HepG2 (cell line): ENCODE measurements around the gene IFT172. TPM values are rescaled to one million over a fixed set of nuclear protein-coding genes. Genes with fewer than 3 reads are reported as not detected.

Experiments
- DPF2 ChIP-seq: sonication (generic); formaldehyde crosslinking; IDR thresholded peaks from 2 replicates; pipeline ENCODE4 v1.4.0; 2020; ENCODE audit warnings: mild to moderate bottlenecking, low read depth, missing genetic modification reagents, borderline replicate concordance
- NR2C2 ChIP-seq: sonication (generic); formaldehyde crosslinking; IDR thresholded peaks from 2 replicates; pipeline ENCODE4 v1.4.0; 2020; ENCODE audit warnings: missing genetic modification reagents, mild to moderate bottlenecking, moderate library complexity, borderline replicate concordance
- PCBP2 ChIP-seq: fragments of 200-400 bp; formaldehyde crosslinking; optimal IDR thresholded peaks from 2 replicates; pipeline ENCODE3; 2018; ENCODE audit warnings: low read length, low read depth; ENCODE audit not compliant: poor library complexity, severe bottlenecking
- PRPF4 ChIP-seq: fragments of 200-400 bp; formaldehyde crosslinking; IDR thresholded peaks from 2 replicates; pipeline ENCODE4 v1.6.1; 2016; ENCODE audit warnings: low read length, low read depth; ENCODE audit not compliant: poor library complexity, severe bottlenecking
- SMC3 ChIP-seq: IDR thresholded peaks from 2 replicates; pipeline ENCODE4 v1.6.1; 2011; ENCODE audit warnings: low read length, improper control_type of control experiment
- ZNF335 ChIP-seq: sonication (generic); formaldehyde crosslinking; IDR thresholded peaks from 2 replicates; pipeline ENCODE4 v1.4.0; 2020; ENCODE audit warnings: missing genetic modification reagents
- ZNF609 ChIP-seq: sonication (generic); formaldehyde crosslinking; IDR thresholded peaks from 2 replicates; pipeline ENCODE4 v1.4.0; 2020; ENCODE audit warnings: mild to moderate bottlenecking, missing genetic modification reagents, borderline replicate concordance
- ZNF619 ChIP-seq: sonication (generic); formaldehyde crosslinking; IDR thresholded peaks from 2 replicates; pipeline ENCODE4 v1.4.0; 2020; ENCODE audit warnings: mild to moderate bottlenecking, missing genetic modification reagents
- polyA plus RNA-seq, 8 experiments: library from polyadenylated mRNA; depleted of rRNA in 3 of 8; stranded (reverse) in 7 of 8; unstranded in 1 of 8; fragments of >200 nt; fragmentation: Illumina TruSeq in 4 of 8; extraction: Trizol in 4 of 8; gene quantifications; 2 replicates each; pipeline versions ENCODE4 v1.2.1 to v1.2.3, GENCODE V29; 2011 to 2016; ENCODE audit warnings: low read depth in 4 of 8, missing spikeins in 1 of 8, mixed read lengths in 1 of 8; ENCODE audit not compliant: insufficient read depth in 1 of 8
- total RNA-seq, 5 experiments: library from RNA; depleted of rRNA; stranded (reverse); fragments of >200 nt; fragmentation: Illumina TruSeq; extraction: Trizol; gene quantifications; 2 replicates each; pipeline ENCODE4 v1.2.3, GENCODE V29; 2016; ENCODE audit warnings: low read depth in 1 of 5
- TF ChIP-seq, protein P1 (sequence below): IDR thresholded peaks from 2 replicates; pipeline ENCODE4 v1.6.1; 2016; ENCODE audit warnings: low read depth, borderline replicate concordance
- TF ChIP-seq, protein P2 (sequence below): sonication (generic); formaldehyde crosslinking; IDR thresholded peaks from 2 replicates; pipeline ENCODE4 v1.8.0; 2022; ENCODE audit warnings: missing genetic modification reagents, mild to moderate bottlenecking, borderline replicate concordance
- TF ChIP-seq, protein P3 (sequence below): IDR thresholded peaks from 2 replicates; pipeline ENCODE4 v1.6.1; 2018; ENCODE audit warnings: missing genetic modification reagents
- TF ChIP-seq, protein P4 (sequence below): sonication (generic); formaldehyde crosslinking; IDR thresholded peaks from 2 replicates; pipeline ENCODE4 v1.4.0; 2020; ENCODE audit warnings: missing genetic modification reagents

Gene IFT172
- total and polyA plus RNA-seq, 2 of the 13 experiments (the other 11 are each of a cell fraction or from before 2014, with no cell fraction given): 21.6 to 35.7 TPM

DNA sequence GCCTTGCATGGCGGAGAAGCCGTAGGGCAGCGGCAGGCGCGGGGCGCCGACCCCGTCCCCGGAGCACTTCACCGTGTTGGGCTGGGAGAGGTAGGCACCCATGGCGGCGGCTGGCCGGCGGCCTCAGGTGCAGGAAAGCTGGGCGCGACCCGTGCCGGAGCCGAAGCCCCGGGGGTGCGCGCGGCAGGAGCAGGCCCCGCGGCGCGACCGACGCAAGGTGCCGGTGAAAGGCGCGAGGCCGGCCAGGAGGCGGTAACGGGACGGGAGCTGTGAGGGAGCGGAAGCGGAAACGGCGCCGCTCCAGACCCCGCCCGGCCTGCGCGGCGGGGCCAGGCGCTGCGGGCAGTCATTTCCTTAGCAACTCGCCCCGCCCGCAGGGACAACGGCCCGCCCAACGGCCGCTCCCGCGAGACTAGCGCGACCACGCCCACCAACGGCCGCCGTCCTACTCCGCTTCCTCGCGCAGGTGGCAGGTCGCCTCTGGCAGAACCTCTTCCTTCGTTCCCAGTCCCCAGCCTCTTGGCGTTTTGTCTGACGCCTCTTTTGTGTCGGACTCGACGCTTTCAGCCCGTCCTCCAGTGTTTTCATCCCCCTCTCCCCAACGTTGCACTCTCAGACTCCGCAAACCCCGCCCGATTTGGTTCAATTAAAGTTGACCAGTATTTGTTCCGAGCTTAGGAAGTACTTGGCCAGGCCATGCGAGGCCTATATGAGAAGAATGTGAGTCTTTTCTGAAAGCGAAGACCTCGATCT is 80.0 kb downstream of the IFT172 start, which contains the start of gene PPM1G (continued):
- TF ChIP-seq PCBP2 (no peak), ZNF335 (CRISPR knock-in tag) (peak; percentile 70; the same call in 1 of the 2 replicates), NR2C2 (CRISPR knock-in tag) (peak; percentile 83), DPF2 (CRISPR knock-in tag) (no peak), ZNF609 (CRISPR knock-in tag) (no peak; the same call in 1 of the 2 replicates), SMC3 (no peak), ZNF619 (CRISPR knock-in tag) (no peak), PRPF4 (no peak)
- TF ChIP-seq, protein P1, sequence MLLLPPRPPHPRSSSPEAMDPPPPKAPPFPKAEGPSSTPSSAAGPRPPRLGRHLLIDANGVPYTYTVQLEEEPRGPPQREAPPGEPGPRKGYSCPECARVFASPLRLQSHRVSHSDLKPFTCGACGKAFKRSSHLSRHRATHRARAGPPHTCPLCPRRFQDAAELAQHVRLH (CRISPR knock-in tag): peak; percentile 70
- TF ChIP-seq, protein P2, sequence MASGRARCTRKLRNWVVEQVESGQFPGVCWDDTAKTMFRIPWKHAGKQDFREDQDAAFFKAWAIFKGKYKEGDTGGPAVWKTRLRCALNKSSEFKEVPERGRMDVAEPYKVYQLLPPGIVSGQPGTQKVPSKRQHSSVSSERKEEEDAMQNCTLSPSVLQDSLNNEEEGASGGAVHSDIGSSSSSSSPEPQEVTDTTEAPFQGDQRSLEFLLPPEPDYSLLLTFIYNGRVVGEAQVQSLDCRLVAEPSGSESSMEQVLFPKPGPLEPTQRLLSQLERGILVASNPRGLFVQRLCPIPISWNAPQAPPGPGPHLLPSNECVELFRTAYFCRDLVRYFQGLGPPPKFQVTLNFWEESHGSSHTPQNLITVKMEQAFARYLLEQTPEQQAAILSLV: peak; percentile 97; the same call in 1 of the 2 replicates
- TF ChIP-seq, protein P3, sequence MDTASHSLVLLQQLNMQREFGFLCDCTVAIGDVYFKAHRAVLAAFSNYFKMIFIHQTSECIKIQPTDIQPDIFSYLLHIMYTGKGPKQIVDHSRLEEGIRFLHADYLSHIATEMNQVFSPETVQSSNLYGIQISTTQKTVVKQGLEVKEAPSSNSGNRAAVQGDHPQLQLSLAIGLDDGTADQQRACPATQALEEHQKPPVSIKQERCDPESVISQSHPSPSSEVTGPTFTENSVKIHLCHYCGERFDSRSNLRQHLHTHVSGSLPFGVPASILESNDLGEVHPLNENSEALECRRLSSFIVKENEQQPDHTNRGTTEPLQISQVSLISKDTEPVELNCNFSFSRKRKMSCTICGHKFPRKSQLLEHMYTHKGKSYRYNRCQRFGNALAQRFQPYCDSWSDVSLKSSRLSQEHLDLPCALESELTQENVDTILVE (CRISPR knock-in tag): peak; percentile 91; the same call in 1 of the 2 replicates
- TF ChIP-seq, protein P4, sequence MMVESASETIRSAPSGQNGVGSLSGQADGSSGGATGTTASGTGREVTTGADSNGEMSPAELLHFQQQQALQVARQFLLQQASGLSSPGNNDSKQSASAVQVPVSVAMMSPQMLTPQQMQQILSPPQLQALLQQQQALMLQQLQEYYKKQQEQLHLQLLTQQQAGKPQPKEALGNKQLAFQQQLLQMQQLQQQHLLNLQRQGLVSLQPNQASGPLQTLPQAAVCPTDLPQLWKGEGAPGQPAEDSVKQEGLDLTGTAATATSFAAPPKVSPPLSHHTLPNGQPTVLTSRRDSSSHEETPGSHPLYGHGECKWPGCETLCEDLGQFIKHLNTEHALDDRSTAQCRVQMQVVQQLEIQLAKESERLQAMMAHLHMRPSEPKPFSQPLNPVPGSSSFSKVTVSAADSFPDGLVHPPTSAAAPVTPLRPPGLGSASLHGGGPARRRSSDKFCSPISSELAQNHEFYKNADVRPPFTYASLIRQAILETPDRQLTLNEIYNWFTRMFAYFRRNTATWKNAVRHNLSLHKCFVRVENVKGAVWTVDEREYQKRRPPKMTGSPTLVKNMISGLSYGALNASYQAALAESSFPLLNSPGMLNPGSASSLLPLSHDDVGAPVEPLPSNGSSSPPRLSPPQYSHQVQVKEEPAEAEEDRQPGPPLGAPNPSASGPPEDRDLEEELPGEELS (CRISPR knock-in tag): peak; percentile 44; the same call in 1 of the 2 replicates
